Skin epidermis (tissue), 12 donors: ENCODE measurements around the gene WFDC9.
"Not testable (repeated sequence)": the region's sequence is repeated elsewhere in the genome, so short reads cannot be mapped to it uniquely, and the experiment has no call there.

Experiments used
- H3K27ac ChIP-seq, 21 experiments: fragments of 200-600 bp; sonication (generic) in 11 of 21; one replicate each; pipeline ENCODE4 v1.5.0; 2020; ENCODE audit warnings: mild to moderate bottlenecking in 3 of 21, inconsistent platforms in 2 of 21, moderate library complexity in 2 of 21
- H3K4me3 ChIP-seq, 7 experiments: fragments of 200-600 bp; sonication (generic) in 2 of 7; one replicate each; pipeline ENCODE4 v1.5.0; 2020; ENCODE audit warnings: inconsistent platforms in 2 of 7, mild to moderate bottlenecking in 2 of 7, moderate library complexity in 1 of 7

WFDC9 gene

GRCh38 chr20:45595235-45595634, 35.8 kb downstream of the WFDC9 start:
- H3K4me3 ChIP-seq = no peak overlapping the region
- H3K27ac ChIP-seq = no peak overlapping the region

DNA sequence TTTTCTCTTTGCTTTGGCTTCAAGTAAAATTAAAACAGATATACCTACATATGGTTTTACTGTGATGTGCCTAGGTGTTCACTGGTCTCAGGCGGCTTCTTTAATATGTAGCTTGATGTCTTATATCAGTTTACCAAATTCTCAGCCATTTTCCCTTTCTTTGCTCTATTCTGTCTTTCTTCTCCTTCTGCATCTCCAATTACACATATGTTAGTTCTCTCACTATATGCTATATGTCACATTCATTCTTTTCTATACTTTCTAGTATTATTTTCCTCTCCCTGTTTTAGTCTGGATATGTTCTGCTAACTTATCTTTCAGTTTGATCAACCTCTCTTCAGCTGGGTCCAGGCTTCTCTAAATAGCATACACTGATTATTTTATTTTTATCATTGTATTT, 37.6 kb downstream of the WFDC9 start:
- Histone ChIP-seq H3K4me3 (no peak overlapping the region), H3K27ac (no peak overlapping the region)

DNA sequence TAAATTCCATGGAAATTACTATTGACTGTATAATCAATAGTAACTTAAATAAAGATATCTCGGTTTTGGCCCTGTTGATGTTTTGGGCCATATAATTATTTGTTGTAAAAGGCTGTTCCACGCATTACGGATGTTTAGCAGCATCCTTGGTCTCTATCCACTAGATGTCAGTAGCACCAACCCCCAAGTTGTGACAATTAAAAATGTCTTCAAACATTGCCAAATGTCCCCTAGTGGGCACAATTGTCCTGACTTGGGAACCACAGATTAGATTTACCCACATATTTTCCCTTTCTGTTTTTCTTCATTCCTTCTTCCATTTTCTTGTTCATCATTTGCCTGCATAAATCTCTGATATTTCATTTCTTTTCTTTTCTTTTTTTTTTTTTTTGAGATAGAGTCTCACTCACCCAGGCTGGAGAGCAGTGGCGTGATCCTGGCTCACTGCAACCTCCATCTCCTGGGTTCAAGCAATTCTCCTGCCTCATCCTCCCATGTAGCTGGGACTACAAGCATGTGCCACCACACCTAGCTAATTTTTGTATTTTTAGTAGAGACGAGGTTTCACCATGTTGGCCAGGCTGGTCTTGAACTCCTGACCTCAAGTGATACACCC, 38.4 kb downstream of the WFDC9 start:
- Histone ChIP-seq H3K4me3 (no peak overlapping the region), H3K27ac (no peak overlapping the region)

DNA sequence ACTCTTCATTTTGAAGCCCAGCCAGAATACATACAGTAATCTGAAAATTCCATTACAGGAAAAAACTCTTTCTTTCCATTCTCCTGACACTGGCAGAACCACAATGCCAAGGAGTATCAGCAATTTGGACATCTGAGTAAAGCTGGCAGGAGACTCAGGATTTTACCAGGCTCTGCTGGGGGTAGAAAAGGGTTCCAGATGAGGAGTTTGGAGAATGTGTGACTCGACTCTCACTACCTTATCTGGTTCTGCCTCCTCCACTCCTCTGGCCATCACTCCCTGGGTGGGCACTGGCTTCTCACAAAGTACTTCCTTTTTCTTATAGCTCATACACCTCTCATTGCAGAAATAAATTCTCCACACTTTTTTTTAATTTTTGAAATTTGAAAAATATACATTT, 41.4 kb downstream of the WFDC9 start:
- no peak overlapping the region for H3K27ac ChIP-seq

GRCh38 chr20:45588800-45589199, 42.3 kb downstream of the WFDC9 start:
- Histone ChIP-seq H3K27ac (no peak overlapping the region), H3K4me3 (no peak overlapping the region)

More for the DNA sequence above, 41.4 kb downstream of the WFDC9 start:
- H3K4me3 ChIP-seq = no peak overlapping the region

DNA sequence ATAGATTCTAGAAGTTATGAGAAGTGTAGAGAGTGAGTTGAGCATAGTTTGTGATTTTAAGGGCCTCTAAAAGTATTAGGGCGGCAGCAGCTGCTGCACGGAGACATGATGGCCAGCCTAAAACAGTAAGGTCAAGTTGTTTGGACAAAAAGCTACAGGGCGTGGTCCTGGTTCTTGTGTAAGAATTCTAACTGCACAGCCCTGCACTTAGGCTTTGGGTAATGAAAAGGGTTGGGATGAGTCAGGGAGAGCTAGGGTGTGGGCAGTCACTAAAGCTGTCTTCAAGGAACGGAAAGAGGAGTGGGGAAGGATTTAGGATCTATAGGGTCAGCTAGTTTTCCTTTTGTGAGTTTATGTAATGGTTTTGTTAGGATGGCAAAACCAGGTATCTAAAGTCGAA, 45.1 kb downstream of the WFDC9 start:
- not testable (repeated sequence) for H3K27ac ChIP-seq, H3K4me3 ChIP-seq

GRCh38 chr20:45584294-45584693, 46.8 kb downstream of the WFDC9 start:
- H3K27ac ChIP-seq, H3K4me3 ChIP-seq: not testable (repeated sequence)

DNA sequence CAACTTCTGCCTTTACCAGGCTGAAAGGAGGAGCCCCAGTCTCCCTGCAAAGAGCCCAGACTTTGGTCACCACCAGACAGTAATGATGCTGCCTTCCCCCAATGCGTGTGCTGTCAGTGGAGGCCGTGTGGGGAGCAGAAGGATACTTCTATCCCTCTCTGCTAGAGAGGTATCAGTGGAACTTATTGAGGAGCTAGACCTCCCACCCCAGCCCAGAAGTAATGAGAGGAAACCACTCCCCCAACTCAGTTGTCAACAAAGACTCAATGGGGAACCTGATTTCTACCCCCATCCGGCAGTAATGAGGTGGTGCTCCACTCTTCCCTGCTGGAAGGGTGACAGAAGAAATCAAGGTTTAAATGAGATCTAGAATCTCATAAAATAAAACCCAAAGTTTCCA, 47.6 kb downstream of the WFDC9 start:
- Histone ChIP-seq H3K4me3 (no peak overlapping the region), H3K27ac (no peak overlapping the region)

GRCh38 chr20:45581702-45582101, 49.4 kb downstream of the WFDC9 start:
- no peak overlapping the region for H3K27ac ChIP-seq
- no peak overlapping the region for H3K4me3 ChIP-seq

GRCh38 chr20:45579184-45579583, 51.9 kb downstream of the WFDC9 start, which contains the start of gene WFDC8:
WFDC8 (minus strand) TSS chr20:45579284; CDS start chr20:45579247, 37 bp downstream.
- H3K4me3 ChIP-seq = no peak within 1 kb of the TSS
- H3K27ac ChIP-seq = no peak within 1 kb of the TSS

DNA sequence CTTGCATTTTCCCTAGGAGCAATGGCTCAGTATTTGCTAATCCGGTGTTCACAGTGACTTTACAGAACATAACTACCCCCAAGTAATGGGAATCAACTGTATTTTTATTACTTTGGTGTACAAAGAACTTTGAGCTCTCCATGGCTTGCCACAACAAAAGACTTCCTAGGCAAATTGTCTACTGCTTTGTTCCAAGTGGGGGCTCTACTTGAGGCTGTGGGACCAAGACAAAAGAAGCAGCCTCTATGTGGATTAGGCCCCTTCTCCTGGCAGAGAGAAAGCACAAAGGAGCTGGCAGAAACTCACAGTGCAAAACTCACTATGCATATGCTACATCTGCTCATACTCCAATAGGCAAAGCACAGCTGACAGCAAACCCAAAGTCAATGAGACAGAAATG, 52.9 kb downstream of the WFDC9 start:
- H3K27ac ChIP-seq = no peak overlapping the region
- H3K4me3 ChIP-seq = no peak overlapping the region

DNA sequence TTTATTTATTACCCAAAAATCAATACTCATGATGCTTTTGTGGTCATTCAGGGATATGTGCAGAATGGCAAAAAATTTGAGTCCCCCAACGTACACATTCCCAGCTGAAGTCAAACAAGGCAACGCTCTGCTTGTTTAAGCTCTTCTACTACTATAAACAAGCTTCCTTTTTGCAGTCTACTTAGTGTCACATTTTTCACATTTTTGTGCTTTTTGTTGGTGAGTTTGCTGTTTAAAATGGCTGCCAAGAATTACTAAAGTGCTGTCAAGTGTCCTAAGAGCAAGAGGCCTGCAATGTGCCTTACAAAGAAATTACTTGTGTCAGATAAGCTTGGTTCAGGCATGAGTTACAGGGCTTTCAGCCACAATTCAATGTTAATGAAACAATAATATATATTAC, 54.1 kb downstream of the WFDC9 start:
- no peak overlapping the region for H3K4me3 ChIP-seq
- H3K27ac ChIP-seq = no peak overlapping the region

DNA sequence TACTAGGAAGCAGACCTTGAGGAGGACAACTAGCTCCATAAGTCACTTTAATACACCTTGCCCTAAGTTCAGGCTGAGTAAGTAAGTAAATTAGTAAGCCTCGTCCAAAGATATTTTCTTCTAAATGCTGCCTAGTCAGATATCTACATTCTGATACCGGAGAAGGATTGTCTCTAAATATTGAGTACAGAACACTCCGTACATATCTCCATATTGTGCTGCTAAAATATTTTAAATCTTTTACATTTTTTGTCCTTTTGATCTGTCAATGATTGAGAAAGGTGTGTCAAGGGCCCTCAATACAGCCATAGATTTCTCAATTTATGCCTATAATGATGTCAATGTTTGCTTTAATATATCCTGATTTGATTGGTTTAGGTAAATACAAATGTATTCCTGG, 55.2 kb downstream of the WFDC9 start:
- Histone ChIP-seq H3K4me3 (no peak overlapping the region), H3K27ac (no peak overlapping the region)

DNA sequence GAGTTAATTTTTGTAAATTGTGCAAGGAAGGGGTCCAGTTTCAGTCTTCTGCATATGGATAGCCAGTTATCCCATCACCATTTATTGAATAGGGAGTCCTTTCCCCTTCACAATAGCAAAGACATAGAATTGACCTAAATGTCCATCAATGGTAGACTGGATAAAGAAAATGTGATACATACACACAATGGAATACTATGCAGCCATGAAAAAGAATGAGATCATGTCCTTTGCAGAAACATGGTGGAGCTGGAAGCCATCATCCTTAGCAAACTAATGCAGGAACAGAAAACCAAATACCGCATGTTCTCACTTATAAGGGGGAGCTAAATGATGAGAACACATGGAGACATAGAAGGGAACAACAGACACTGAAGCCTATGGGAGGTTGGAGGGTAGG, 61.4 kb downstream of the WFDC9 start:
- not testable (repeated sequence) for H3K27ac ChIP-seq, H3K4me3 ChIP-seq

DNA sequence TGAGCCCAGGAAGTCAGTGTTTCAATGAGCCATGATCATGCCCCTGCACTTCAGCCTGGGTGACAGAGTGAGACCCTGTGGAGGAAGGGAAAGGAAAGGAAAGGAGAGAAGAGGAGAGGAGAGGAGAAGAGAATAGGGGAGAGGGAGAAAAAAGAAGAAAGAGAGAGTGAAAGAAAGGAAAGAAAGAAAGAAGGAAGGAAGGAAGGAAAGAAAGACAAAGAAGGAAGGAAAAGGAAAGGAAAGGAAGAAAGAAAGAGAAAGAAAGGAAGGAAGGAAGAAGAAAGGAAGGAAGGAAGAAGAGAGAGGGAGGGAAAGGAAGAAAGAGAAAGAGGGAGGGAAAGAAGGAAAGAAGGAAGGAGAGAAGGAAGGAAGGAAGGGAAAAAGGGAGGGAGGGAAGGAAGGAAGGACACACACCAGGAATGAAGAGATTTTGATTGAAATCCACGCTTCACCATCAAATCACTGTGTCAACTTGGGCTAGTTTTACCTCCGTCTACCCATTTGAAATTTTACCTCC, 66.3 kb downstream of the WFDC9 start:
- no peak overlapping the region for H3K4me3 ChIP-seq
- no peak overlapping the region for H3K27ac ChIP-seq
